GM18499 (cell line): ENCODE results near the gene TPD52L1.

Source experiments
- ATAC-seq: cut with Tn5 transposase; IDR thresholded peaks from one replicate; pipeline ENCODE4 v1.9.1; 2021; ENCODE audit warnings: moderate number of reproducible peaks; ENCODE audit not compliant: insufficient read depth, unreplicated experiment

Gene TPD52L1

GRCh38 chr6:125294925-125295324 lies 141.4 kb downstream of the TPD52L1 start:
- ATAC-seq, result no peak

- no peak for ATAC-seq
Measured at GRCh38 chr6:125296471-125296870, 142.9 kb downstream of the TPD52L1 start.

DNA sequence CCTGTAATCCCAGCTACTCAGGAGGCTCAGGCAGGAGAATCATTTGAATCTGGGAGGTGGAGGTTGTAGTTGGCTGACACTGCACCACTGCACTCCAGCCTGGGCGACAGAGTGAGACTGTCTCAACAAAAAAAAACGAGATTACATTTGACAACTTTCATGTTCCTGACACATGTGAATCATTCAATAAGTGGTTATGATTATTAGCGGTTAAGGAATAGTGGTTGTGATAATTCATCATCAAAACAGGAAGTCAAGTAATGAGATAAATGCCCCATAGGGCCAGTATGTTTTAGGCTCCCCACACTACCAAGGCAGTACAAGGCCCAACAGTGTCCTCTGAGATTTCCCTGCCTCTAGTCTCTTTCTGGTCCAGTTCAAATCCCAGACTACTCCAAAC lies 145.7 kb downstream of the TPD52L1 start:
- no peak for ATAC-seq

GRCh38 chr6:125300992-125301434 lies 147.4 kb downstream of the TPD52L1 start:
- ATAC-seq, result no peak

DNA sequence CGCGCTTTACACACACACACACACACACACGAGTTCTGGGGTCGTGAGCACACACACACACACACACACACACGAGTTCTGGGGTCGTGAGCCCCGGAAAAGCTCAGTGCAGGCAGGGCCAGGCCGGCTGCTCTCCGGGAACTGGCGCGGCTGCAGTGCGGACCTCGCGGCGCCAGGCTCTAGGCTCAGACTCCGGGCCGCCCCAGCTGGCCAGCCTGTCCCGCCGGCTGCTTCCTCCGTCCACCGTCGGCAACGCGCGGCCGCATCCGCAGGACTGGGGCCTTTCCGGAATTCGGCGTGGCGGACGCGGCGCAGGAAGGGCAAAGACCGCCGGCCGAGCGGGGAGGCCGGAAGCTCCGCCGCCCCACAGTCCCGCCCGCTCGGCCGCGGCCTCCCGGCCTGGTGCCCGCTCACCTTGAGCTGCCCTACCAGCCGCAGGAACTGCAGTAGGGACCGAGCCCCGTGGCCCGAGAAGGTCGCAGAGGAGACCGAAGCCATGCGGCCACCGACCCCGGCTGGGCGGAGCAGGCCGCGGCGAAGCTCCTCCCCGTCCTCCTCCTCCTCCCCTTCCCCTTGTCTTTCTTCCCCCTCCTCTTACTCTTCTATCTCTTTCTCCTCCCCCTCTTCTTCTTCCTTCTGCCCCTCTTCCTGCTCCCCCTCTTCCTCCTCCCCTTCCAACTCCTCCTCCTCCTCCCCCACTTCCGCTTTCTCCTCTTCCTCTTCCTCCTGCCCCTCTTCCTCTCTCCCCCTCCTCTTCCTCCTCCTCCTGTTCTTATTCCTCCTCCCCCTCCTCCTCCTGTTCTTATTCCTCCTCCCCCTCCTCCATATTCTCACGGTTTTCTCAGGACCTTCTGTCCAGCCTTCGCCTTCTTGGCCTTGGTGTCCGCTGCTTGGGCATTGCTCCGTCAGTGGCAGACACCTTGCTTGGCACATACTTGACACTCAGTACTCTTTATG lies 148.1 kb downstream of the TPD52L1 start, which contains the start of gene HDDC2:
Gene HDDC2, minus strand, starts transcription at position 533 of the 957 bp plus-strand sequence. Its CDS starts 35 bp downstream, at position 498.
- ATAC-seq, result peak; percentile 58

DNA sequence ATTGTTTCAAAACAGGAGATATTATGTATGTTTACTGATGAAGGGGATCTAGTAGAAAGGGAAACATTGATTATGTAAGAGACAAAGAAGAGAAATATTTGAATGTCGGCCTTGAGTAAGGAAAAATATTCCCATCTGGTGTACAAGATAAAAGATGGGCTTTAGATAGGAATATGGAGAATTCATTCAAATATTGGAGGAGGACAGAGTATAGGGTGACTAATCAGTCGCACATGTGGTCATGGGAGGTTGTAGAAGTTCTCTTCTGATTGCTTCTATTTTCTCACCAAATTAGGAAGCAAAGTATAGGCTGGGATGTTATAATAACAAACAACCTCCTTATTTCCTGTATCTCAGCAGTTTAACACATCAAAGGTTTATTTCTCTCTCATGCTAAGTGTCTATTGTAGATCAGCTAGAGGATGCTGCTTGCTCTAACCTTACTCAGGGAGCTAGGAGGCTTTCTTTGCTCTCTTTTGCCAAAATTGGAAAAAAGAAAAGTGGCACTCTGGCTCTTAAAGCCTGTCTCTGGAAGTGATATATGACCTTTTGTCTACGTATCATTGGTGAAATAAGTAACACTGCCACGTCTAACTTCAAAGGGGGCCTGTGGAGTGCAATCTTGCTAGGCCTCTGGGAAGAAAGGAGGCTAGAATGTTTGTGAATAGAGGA lies 149.4 kb downstream of the TPD52L1 start:
- ATAC-seq, result no peak

DNA sequence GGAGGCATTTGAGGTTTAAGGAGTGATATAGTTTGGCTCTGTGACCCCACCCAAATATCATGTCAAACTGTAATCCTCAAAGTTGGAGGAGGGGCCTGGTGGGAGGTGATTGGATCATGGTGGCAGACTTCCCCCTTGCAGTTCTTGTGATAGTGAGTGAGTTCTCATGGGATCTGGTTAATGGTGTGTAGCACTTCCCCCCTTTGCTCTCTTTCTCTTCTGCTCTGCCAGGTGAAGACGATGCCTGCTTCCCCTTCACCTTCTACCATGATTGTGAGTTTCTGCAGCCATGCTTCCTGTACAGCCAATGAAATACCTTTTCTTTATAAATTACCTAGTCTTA lies 149.9 kb downstream of the TPD52L1 start:
- no peak for ATAC-seq

GRCh38 chr6:125304970-125305660 lies 151.5 kb downstream of the TPD52L1 start:
- no peak for ATAC-seq

DNA sequence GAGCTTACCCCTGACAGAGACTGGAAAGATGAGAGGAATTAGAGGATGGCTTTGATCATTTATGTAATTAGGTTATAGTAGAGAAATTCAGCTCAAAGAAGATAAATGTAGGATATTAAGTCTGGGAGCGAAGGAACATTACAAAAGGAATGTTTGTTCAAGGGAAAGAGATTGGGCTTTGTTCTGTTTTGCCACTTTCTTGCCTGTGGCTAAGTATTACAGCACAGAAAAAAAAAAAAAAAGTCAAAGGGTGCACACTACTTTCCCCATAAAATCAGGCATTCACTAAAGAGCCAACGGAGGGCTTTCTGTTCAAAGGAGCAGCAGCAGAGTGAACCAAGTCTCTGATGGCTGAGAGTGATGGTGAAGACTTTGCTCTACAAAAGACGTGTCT lies 153.2 kb downstream of the TPD52L1 start:
- ATAC-seq, result no peak

DNA sequence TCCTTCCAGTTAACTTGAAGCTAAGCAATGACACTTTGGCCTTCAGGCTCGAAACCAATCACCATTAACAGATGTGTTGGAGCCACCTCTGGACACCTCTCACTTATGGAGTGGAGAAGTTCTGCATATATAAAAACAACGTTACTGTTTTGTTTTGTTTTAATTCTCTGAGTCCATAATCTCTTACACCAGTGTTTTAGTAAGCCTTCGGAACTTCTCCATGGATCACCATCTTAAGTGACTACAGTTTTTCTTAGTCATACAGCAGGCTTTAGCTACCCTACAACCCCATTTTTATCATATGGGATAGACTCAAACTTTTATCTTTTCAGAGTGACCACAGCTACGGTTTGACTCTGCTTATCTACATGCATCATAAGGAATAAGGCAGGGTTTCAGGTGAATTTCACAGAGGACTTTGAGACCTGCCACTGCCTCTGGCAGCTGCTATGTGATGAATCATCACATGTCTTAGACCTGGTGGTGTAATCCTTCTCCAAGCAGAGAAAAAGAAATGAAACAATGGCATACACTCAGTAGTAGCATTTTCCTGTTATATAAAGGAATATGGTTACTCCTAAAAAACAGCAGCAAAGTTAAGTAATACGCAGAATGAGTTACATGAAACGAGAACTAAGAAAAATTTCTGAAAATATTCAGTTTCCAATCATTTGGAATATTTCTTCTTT lies 153.7 kb downstream of the TPD52L1 start:
- ATAC-seq, result no peak

GRCh38 chr6:125307964-125308615 lies 154.5 kb downstream of the TPD52L1 start:
- ATAC-seq, result no peak

- peak; percentile 84 for ATAC-seq
Measured at GRCh38 chr6:125310994-125311649, 157.5 kb downstream of the TPD52L1 start.

- ATAC-seq, result no peak
Measured at GRCh38 chr6:125312478-125312877, 158.9 kb downstream of the TPD52L1 start.

GRCh38 chr6:125312950-125313349 lies 159.4 kb downstream of the TPD52L1 start:
- no peak for ATAC-seq
